ENCODE measurements around the gene SELENOV.
A peak's percentile ranks its signal among the peaks of the same experiment; 100 is the strongest.

Gene SELENOV

GRCh38 chr19:39520541-39521484, 5.9 kb downstream of the SELENOV start:
- DNase-seq: no peak

- DNase-seq: no peak
These were observed 9.6 kb downstream of the SELENOV start for GRCh38 chr19:39524495-39524894.

- no peak for DNase-seq
These were observed 10.3 kb downstream of the SELENOV start for GRCh38 chr19:39525205-39525604.

- no peak for DNase-seq
These were observed 16.9 kb downstream of the SELENOV start for GRCh38 chr19:39531834-39532232.

GRCh38 chr19:39532233-39533002, 17.5 kb downstream of the SELENOV start, which contains the start of gene EID2B:
Gene EID2B, minus strand, starts transcription at chr19:39532852. Its CDS starts 50 bp downstream, at chr19:39532802.
- DNase-seq: peak; percentile 95

- no peak for DNase-seq
These were observed 18.1 kb downstream of the SELENOV start for GRCh38 chr19:39533003-39533512.

- no peak for DNase-seq
These were observed 18.9 kb downstream of the SELENOV start for GRCh38 chr19:39533791-39534190.

GRCh38 chr19:39539165-39539517, 24.2 kb downstream of the SELENOV start:
- DNase-seq: no peak

- DNase-seq: peak; percentile 94
These were observed 24.8 kb downstream of the SELENOV start, which contains the start of gene EID2 for GRCh38 chr19:39539518-39540332. Gene EID2, minus strand, starts transcription at chr19:39540161. Its CDS starts 82 bp downstream, at chr19:39540079.

GRCh38 chr19:39540333-39540673, 25.4 kb downstream of the SELENOV start:
- no peak for DNase-seq

- no peak for DNase-seq
These were observed 27.3 kb downstream of the SELENOV start for GRCh38 chr19:39542206-39542605.

- no peak for DNase-seq
These were observed 28.5 kb downstream of the SELENOV start for GRCh38 chr19:39543477-39543857.

GRCh38 chr19:39544226-39544903, 29.4 kb downstream of the SELENOV start:
- DNase-seq: no peak

- no peak for DNase-seq
These were observed 30.0 kb downstream of the SELENOV start for GRCh38 chr19:39544911-39545310.

- no peak for DNase-seq
These were observed 31.7 kb downstream of the SELENOV start for GRCh38 chr19:39546599-39546998.

- DNase-seq: no peak
These were observed 35.3 kb downstream of the SELENOV start for GRCh38 chr19:39550197-39550596.

GRCh38 chr19:39553082-39553652, 38.2 kb downstream of the SELENOV start:
- no peak for DNase-seq

GRCh38 chr19:39554701-39555311, 39.9 kb downstream of the SELENOV start:
- DNase-seq: no peak

- DNase-seq: no peak
These were observed 40.9 kb downstream of the SELENOV start for GRCh38 chr19:39555883-39556282.

- no peak for DNase-seq
These were observed 43.1 kb downstream of the SELENOV start for GRCh38 chr19:39557811-39558623.
